Upper lobe of right lung (tissue), 1 donor: ENCODE measurements around the gene PDCD6IP. TPM values are rescaled to one million over a fixed set of nuclear protein-coding genes. Genes with fewer than 3 reads are reported as not detected.
"Not testable (repeated sequence)": the region's sequence is repeated elsewhere in the genome, so short reads cannot be mapped to it uniquely, and the experiment has no call there.

ENCODE experiments used
- ATAC-seq: fragments of 200-7000 bp; cut with Tn5 transposase; one replicate; pipeline ENCODE4 v1.9.1; 2020; ENCODE audit warnings: mild to moderate bottlenecking, moderate library complexity
- DNase-seq: peaks from one replicate; pipeline ENCODE4 v3.0.0-alpha.2; 2020
- H3K27ac ChIP-seq: fragments of 200-600 bp; one replicate; pipeline ENCODE4 v1.8.0; 2022
- H3K27me3 ChIP-seq: fragments of 200-600 bp; one replicate; pipeline ENCODE4 v1.8.0; 2022; ENCODE audit warnings: mild to moderate bottlenecking
- H3K36me3 ChIP-seq: fragments of 200-600 bp; one replicate; pipeline ENCODE4 v1.8.0; 2022
- H3K4me1 ChIP-seq: fragments of 200-600 bp; one replicate; pipeline ENCODE4 v1.8.0; 2022
- H3K4me3 ChIP-seq: fragments of 200-600 bp; one replicate; pipeline ENCODE4 v1.8.0; 2022; ENCODE audit warnings: mild to moderate bottlenecking
- H3K9me3 ChIP-seq: fragments of 200-600 bp; one replicate; pipeline ENCODE4 v1.8.0; 2022
- CTCF ChIP-seq: fragments of 200-600 bp; IDR thresholded peaks from one replicate; pipeline ENCODE4 v1.8.0; 2022; ENCODE audit warnings: antibody characterized with exemption
- intact Hi-C: fragments of 100-400 bp; cut with DNase I; formaldehyde crosslinking; loops from one replicate; pipeline ENCODE4 v1.11.0; 2022
- long read RNA-seq: library from polyadenylated mRNA; unstranded; transcript quantifications from one replicate; pipeline ENCODE4 v2.0.0, GENCODE V29; 2021
- total RNA-seq: library from RNA; stranded (reverse); fragmentation: NEBNext Ultra II Directional; extraction: Animal tissue kit (Norgen Biotek cat#: 25700); gene quantifications from one replicate; pipeline ENCODE4 v1.2.1, GENCODE V29; 2021
- donor health status: DM: no; HTN: yes; CAD: no; lungs with severe emphysema.

Gene PDCD6IP
- 266 TPM for total RNA-seq
- long read RNA-seq, full-length matches to known transcripts: 114 of 154 reads
- long read RNA-seq, partial matches to known transcripts: 26 of 154 reads
- long read RNA-seq, other reads (novel, unspliced or antisense): 14 of 154 reads

- peak; percentile 18 for TF ChIP-seq CTCF
- H3K27me3 ChIP-seq: no peaks in the 10 kb centered on the region
- intact Hi-C loops: no loop called here
- peak; percentile 97 for ATAC-seq
- peak; percentile 97 for DNase-seq
- H3K9me3 ChIP-seq: no peaks in the 10 kb centered on the region
- H3K36me3 ChIP-seq: no peaks in the 10 kb centered on the region
- peaks cover 39% of the 10 kb centered on the region for H3K4me1 ChIP-seq
- peak within 1 kb of the TSS; percentile 78 for H3K4me3 ChIP-seq
- peak within 1 kb of the TSS; percentile 97 for H3K27ac ChIP-seq
Measured at GRCh38 chr3:33798418-33799201, at the start of gene PDCD6IP. Gene PDCD6IP (plus strand): TSS chr3:33798630. CDS start chr3:33798729, 99 bp downstream.

GRCh38 chr3:33749546-33750210 is 48.8 kb upstream of the PDCD6IP start:
- no peaks in the 10 kb centered on the region for H3K36me3 ChIP-seq
- H3K27me3 ChIP-seq: no peaks in the 10 kb centered on the region
- H3K4me1 ChIP-seq: no peaks in the 10 kb centered on the region
- intact Hi-C loops: no loop called here
- DNase-seq: no peak
- ATAC-seq: no peak
- H3K9me3 ChIP-seq: no peaks in the 10 kb centered on the region
- no peak for TF ChIP-seq CTCF
- H3K4me3 ChIP-seq: no peak overlapping the region
- no peak overlapping the region for H3K27ac ChIP-seq

GRCh38 chr3:33750211-33750548 is 48.2 kb upstream of the PDCD6IP start:
- intact Hi-C loops: no loop called here
- Histone ChIP-seq H3K27me3 (no peaks in the 10 kb centered on the region), H3K9me3 (no peaks in the 10 kb centered on the region), H3K36me3 (no peaks in the 10 kb centered on the region), H3K4me1 (no peaks in the 10 kb centered on the region), H3K4me3 (no peak overlapping the region), H3K27ac (no peak overlapping the region)
- ATAC-seq (no peak), DNase-seq (no peak)
- TF ChIP-seq CTCF: no peak

- DNase-seq: no peak
- Histone ChIP-seq H3K4me3 (no peak overlapping the region), H3K27ac (no peak overlapping the region), H3K4me1 (no peaks in the 10 kb centered on the region), H3K9me3 (no peaks in the 10 kb centered on the region), H3K36me3 (no peaks in the 10 kb centered on the region), H3K27me3 (no peaks in the 10 kb centered on the region)
- intact Hi-C loops: no loop called here
- ATAC-seq: no peak
- no peak for TF ChIP-seq CTCF
Measured at GRCh38 chr3:33751336-33751735, 47.1 kb upstream of the PDCD6IP start.

GRCh38 chr3:33754391-33754790 is 44.0 kb upstream of the PDCD6IP start:
- ATAC-seq, H3K27me3 ChIP-seq, H3K36me3 ChIP-seq, H3K4me3 ChIP-seq, intact Hi-C loops, H3K4me1 ChIP-seq, DNase-seq, H3K27ac ChIP-seq, H3K9me3 ChIP-seq: not testable (repeated sequence)

GRCh38 chr3:33758281-33758680 is 40.1 kb upstream of the PDCD6IP start:
- no peaks in the 10 kb centered on the region for H3K27me3 ChIP-seq
- no peaks in the 10 kb centered on the region for H3K36me3 ChIP-seq
- no peaks in the 10 kb centered on the region for H3K4me1 ChIP-seq
- DNase-seq: no peak
- no peak overlapping the region for H3K4me3 ChIP-seq
- no peak for TF ChIP-seq CTCF
- no peak for ATAC-seq
- intact Hi-C loops: no loop called here
- no peak overlapping the region for H3K27ac ChIP-seq
- no peaks in the 10 kb centered on the region for H3K9me3 ChIP-seq
